HG02678 (cell line): Measurements from ENCODE around the gene SERINC4.
"Not testable (repeated sequence)": the region's sequence is repeated elsewhere in the genome, so short reads cannot be mapped to it uniquely, and the experiment has no call there.

Experiments used
- ATAC-seq: cut with Tn5 transposase; IDR thresholded peaks from one replicate; pipeline ENCODE4 v1.9.1; 2021; ENCODE audit warnings: mild to moderate bottlenecking, moderate library complexity; ENCODE audit not compliant: unreplicated experiment

The SERINC4 gene

GRCh38 chr15:43799945-43800285 is at the start of gene SERINC4:
Gene SERINC4 (minus strand): TSS chr15:43800220. CDS start chr15:43799986, 234 bp downstream.
- ATAC-seq = no peak

GRCh38 chr15:43845421-43845820 is 45.4 kb upstream of the SERINC4 start:
- ATAC-seq = no peak

GRCh38 chr15:43832485-43832884 is 32.5 kb upstream of the SERINC4 start:
- ATAC-seq = not testable (repeated sequence)

GRCh38 chr15:43831519-43832052 is 31.6 kb upstream of the SERINC4 start:
- ATAC-seq = not testable (repeated sequence)

- not testable (repeated sequence) for ATAC-seq
These were observed 30.8 kb upstream of the SERINC4 start for GRCh38 chr15:43830691-43831275.

GRCh38 chr15:43829951-43830540 is 30.0 kb upstream of the SERINC4 start:
- ATAC-seq = not testable (repeated sequence)

- ATAC-seq = no peak
These were observed 28.1 kb upstream of the SERINC4 start for GRCh38 chr15:43828061-43828657.

GRCh38 chr15:43826508-43827341 is 26.7 kb upstream of the SERINC4 start, which contains the start of gene WDR76:
Gene WDR76 (plus strand): TSS chr15:43827002. CDS start chr15:43827033, 31 bp downstream.
- ATAC-seq = peak; percentile 64

GRCh38 chr15:43826029-43826507 is 26.0 kb upstream of the SERINC4 start:
- ATAC-seq = no peak

GRCh38 chr15:43825305-43825704 is 25.3 kb upstream of the SERINC4 start:
- not testable (repeated sequence) for ATAC-seq

GRCh38 chr15:43824302-43825246 is 24.6 kb upstream of the SERINC4 start, which contains the start of gene MFAP1:
Gene MFAP1 (minus strand): TSS chr15:43824690. CDS start chr15:43824569, 121 bp downstream.
- peak; percentile 75 for ATAC-seq

GRCh38 chr15:43821505-43821904 is 21.5 kb upstream of the SERINC4 start:
- no peak for ATAC-seq

GRCh38 chr15:43815064-43815463 is 15.0 kb upstream of the SERINC4 start:
- not testable (repeated sequence) for ATAC-seq

- peak; percentile 62 for ATAC-seq
These were observed 9.1 kb upstream of the SERINC4 start for GRCh38 chr15:43808960-43809678.

- no peak for ATAC-seq
These were observed 8.5 kb upstream of the SERINC4 start for GRCh38 chr15:43808435-43808950.

- ATAC-seq = not testable (repeated sequence)
These were observed 2.7 kb upstream of the SERINC4 start for GRCh38 chr15:43802676-43803075.

- peak; percentile 95 for ATAC-seq
These were observed 494 bp upstream of the SERINC4 start, which contains the start of gene HYPK for GRCh38 chr15:43800286-43801141. Gene HYPK (plus strand): TSS chr15:43800599. CDS start chr15:43800623, 24 bp downstream.
